Retinal pigment epithelial cell (primary cell): ENCODE results near the gene TECPR2.

Source experiments
- DNase-seq: peaks from one replicate; pipeline ENCODE4 v3.0.0-alpha.2; 2010; ENCODE audit warnings: low read depth
- H3K4me3 ChIP-seq: 2 replicates; pipeline ENCODE4 v1.5.1; 2011; ENCODE audit warnings: mild to moderate bottlenecking, low read length, control low read depth, moderate library complexity
- TF ChIP-seq, protein P1 (sequence below): conservative IDR thresholded peaks from 2 replicates; pipeline ENCODE4 v1.5.1; 2011; ENCODE audit warnings: low read depth, low read length, control low read depth, inconsistent platforms

Gene TECPR2

DNA sequence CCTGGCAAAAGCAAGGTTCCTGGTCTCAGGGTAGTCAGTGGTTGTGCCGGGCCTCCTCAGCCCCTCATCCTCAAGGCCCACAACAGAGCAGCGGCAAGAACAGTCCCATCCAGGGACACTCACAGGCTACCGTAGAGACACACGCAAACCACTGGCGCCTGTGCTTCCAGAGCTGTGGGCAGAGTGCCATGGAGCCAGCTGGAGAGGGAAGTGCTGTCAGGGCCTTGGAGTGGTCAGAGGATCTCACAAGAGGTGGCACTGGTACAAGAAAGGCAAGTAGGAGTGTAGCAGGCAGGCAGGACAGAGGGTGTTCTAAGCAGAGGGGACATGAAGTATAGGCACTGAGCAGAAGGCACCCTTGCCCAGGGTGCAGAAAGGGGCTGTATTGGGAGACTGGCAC is 112.2 kb downstream of the TECPR2 start:
- no peak overlapping the region for H3K4me3 ChIP-seq
- DNase-seq, result no peak
- TF ChIP-seq, protein P1, sequence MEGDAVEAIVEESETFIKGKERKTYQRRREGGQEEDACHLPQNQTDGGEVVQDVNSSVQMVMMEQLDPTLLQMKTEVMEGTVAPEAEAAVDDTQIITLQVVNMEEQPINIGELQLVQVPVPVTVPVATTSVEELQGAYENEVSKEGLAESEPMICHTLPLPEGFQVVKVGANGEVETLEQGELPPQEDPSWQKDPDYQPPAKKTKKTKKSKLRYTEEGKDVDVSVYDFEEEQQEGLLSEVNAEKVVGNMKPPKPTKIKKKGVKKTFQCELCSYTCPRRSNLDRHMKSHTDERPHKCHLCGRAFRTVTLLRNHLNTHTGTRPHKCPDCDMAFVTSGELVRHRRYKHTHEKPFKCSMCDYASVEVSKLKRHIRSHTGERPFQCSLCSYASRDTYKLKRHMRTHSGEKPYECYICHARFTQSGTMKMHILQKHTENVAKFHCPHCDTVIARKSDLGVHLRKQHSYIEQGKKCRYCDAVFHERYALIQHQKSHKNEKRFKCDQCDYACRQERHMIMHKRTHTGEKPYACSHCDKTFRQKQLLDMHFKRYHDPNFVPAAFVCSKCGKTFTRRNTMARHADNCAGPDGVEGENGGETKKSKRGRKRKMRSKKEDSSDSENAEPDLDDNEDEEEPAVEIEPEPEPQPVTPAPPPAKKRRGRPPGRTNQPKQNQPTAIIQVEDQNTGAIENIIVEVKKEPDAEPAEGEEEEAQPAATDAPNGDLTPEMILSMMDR, result no peak

DNA sequence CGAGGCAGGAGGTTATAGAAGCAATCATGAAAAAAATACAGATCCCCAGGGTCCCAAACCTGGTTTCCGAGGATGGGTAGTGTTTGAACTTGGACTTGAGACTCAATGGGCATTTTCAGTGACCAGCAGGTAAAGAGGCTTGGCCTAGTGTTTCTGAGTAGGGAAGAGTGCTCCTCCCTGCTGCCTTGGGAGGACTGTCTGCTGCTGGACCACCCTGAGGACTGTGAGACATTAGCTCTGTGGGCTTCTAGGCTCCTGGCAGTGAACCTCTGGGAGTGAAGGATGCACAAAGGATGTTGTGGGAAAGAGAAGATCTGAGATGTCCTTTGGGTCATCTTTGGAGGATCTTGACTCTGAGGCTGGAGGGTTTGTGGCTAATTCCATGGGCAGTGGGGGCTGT is 116.4 kb downstream of the TECPR2 start:
- no peak overlapping the region for H3K4me3 ChIP-seq
- DNase-seq, result no peak
- TF ChIP-seq, protein P1, result no peak

DNA sequence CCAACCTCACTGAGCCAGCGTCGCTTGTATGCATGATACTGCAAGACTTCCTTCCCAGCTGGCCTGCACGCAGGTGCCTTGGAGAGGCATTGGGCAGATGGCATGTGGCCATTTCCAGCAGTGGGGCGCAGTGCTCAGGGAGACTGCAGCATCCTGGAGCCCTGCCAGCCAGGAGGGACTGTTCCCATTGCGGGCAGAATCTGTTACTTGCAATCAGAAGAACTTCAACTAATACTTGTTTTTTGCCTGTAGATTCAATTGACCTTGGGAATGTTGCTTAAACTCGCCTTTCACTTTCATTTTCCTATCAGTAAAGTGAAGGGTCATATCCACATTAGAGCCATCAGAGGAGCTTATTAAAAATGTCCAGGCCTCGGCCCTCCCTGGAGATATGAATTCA is 117.0 kb downstream of the TECPR2 start:
- TF ChIP-seq, protein P1, result no peak
- DNase-seq, result no peak
- no peak overlapping the region for H3K4me3 ChIP-seq

DNA sequence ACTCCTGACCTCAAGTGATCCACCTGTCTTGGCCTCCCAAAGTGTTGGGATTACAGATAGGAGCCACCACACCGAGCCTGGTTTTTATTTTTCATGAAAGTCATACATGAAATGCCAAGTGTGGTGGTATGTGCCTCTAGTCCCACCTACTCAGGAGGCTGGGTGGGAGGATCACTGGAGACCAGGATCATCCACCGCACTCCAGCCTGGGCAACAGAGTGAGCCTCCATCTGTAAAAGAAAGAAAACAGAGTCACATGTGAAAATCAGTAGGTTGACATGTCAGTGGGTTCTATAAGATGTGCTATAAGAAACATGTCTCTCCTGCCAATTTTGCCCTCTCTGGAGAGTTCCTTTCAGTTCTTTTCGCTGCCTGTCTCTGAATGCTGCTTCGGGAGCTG is 118.6 kb downstream of the TECPR2 start:
- H3K4me3 ChIP-seq, result no peak overlapping the region
- TF ChIP-seq, protein P1, result no peak
- no peak for DNase-seq

DNA sequence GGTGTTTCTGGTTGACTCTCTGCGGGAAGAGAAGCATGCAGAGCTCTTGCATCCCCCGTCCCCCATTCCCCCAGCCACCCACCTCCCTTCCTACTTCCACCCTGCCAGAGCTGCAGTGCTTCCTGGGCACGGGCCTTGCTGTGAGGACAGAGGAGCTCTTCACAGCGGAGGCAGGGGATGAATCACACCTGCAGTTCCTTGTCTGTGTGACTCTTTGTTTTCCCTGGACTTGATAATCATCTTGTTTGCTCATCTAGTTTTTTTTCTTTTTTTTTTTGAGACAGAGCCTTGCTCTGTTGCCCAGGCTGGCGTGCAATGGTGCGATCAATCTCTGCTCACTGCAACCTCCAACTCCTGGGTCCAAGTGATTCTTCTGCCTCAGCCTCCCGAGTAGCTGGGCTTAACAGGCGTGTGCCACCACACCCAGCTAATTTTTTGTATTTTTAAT is 119.1 kb downstream of the TECPR2 start:
- TF ChIP-seq, protein P1, result no peak
- no peak overlapping the region for H3K4me3 ChIP-seq
- DNase-seq, result no peak

DNA sequence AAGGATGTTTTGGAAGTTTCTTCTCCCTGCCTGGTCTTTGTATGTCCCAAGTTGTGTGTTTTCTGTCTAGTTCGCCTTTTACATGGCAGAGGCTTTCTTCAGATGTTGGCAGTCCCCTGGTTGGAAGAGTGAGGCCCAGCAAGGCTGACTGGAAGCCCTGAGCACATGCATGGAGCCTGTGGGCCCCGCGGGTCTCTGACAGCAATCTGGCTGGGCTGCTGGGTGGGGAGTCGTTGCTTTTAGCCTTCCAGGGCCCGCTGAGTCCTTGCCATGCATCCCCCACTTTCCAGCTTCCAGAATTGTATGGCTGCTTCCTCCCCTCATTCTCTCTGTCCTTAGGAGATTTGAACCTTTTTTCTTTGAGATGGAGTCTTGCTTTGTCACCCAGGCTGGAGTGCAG is 121.6 kb downstream of the TECPR2 start:
- TF ChIP-seq, protein P1, result no peak
- no peak overlapping the region for H3K4me3 ChIP-seq

DNA sequence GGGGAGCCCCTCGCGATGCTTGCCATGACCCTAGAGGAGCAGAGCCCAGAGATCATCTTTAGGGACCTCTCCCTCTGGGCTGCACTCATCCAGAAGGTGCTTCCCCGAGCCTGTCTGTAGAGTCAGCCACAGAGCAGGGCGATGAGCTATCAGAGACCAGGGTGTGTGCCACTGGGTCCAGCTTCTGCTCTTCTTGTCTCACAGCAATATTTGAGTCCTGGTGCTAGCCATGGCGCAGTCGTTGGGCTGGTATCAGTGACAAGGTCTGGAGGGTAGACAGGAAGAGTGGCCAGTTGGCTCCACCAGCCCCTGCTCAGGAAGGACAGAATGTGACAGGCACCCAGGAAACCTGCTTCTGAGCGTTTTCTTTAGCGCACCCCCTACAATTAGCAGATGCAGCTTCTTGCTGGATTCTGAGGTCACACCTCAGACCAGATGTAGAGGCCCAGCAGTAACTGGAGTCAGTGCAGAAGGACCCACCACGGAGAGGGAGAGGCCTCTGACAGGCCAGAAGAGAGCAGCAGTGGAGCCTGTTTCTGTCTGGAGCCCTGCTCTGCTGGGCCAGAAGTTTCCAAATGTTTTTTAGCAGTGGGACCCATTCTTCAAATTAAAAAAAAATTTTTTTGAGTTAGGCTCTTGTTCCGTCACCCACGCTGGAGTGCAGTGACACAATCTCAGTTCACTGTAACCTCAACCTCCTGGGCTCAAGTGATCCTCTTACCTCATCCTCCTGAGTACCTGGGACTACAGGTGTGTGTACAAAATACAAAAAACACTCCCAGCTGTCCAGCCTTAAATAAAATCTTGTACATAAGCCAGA is 123.2 kb downstream of the TECPR2 start:
- TF ChIP-seq, protein P1, result no peak
- DNase-seq, result no peak
- no peak overlapping the region for H3K4me3 ChIP-seq

More for the DNA sequence above, 121.6 kb downstream of the TECPR2 start:
- DNase-seq, result no peak
